H9 (cell line): Measurements from ENCODE around the gene EPS8L3. TPM values are rescaled to one million over a fixed set of nuclear protein-coding genes. Genes with fewer than 3 reads are reported as not detected.

Experiments used
- DNase-seq: peaks from one replicate; pipeline ENCODE4 v3.0.0-alpha.2; 2017
- H2AFZ ChIP-seq: one replicate; pipeline ENCODE4 v1.6.1; 2013; ENCODE audit warnings: mild to moderate bottlenecking, low read length, control low read depth, moderate library complexity
- H2AK5ac ChIP-seq: 2 replicates; pipeline ENCODE4 v1.6.1; 2013; ENCODE audit warnings: low read length, control low read depth, mixed read lengths; ENCODE audit not compliant: insufficient read length
- H2BK120ac ChIP-seq: one replicate; pipeline ENCODE4 v1.6.1; 2013; ENCODE audit warnings: low read depth, mild to moderate bottlenecking, low read length, control low read depth, inconsistent platforms; ENCODE audit not compliant: poor library complexity, severe bottlenecking
- H2BK12ac ChIP-seq: 2 replicates; pipeline ENCODE4 v1.6.1; 2013; ENCODE audit warnings: low read length, control low read depth, mixed read lengths, low read depth; ENCODE audit not compliant: insufficient read length
- H2BK15ac ChIP-seq: 2 replicates; pipeline ENCODE4 v1.6.1; 2013; ENCODE audit warnings: low read depth, low read length, control low read depth
- H2BK20ac ChIP-seq: one replicate; pipeline ENCODE4 v1.6.1; 2013; ENCODE audit warnings: low read depth, mild to moderate bottlenecking, low read length, control low read depth, inconsistent platforms; ENCODE audit not compliant: poor library complexity, severe bottlenecking
- H2BK5ac ChIP-seq: 2 replicates; pipeline ENCODE4 v1.6.1; 2013; ENCODE audit warnings: low read length, control low read depth, mixed read lengths; ENCODE audit not compliant: insufficient read length
- H3K14ac ChIP-seq: 2 replicates; pipeline ENCODE4 v1.6.1; 2013; ENCODE audit warnings: low read length, control low read depth; ENCODE audit not compliant: insufficient read depth
- H3K18ac ChIP-seq: 2 replicates; pipeline ENCODE4 v1.6.1; 2013; ENCODE audit warnings: low read depth, mild to moderate bottlenecking, mixed read lengths, low read length, control low read depth; ENCODE audit not compliant: insufficient read length
- H3K23ac ChIP-seq: 2 replicates; pipeline ENCODE4 v1.6.1; 2013; ENCODE audit warnings: low read length, control low read depth, mixed read lengths, low read depth; ENCODE audit not compliant: insufficient read length
- H3K23me2 ChIP-seq: 2 replicates; pipeline ENCODE4 v1.6.1; 2013; ENCODE audit warnings: low read depth, mild to moderate bottlenecking, mixed read lengths, low read length, control low read depth; ENCODE audit not compliant: insufficient read length, poor library complexity, severe bottlenecking
- H3K27ac ChIP-seq: 2 replicates; pipeline ENCODE4 v1.5.1; 2013; ENCODE audit warnings: low read length, control low read depth, mixed read lengths, low read depth; ENCODE audit not compliant: insufficient read length
- H3K27me3 ChIP-seq: 2 replicates; pipeline ENCODE4 v1.6.1; 2013; ENCODE audit warnings: low read length, control low read depth, inconsistent platforms; ENCODE audit not compliant: insufficient read depth
- H3K4ac ChIP-seq: 2 replicates; pipeline ENCODE4 v1.6.1; 2013; ENCODE audit warnings: low read depth, mild to moderate bottlenecking, control low read depth, inconsistent platforms, low read length, moderate library complexity
- H3K4me1 ChIP-seq: 2 replicates; pipeline ENCODE4 v1.6.1; 2013; ENCODE audit warnings: low read length, control low read depth, inconsistent platforms; ENCODE audit not compliant: insufficient read depth
- H3K4me2 ChIP-seq: 2 replicates; pipeline ENCODE4 v1.6.1; 2013; ENCODE audit warnings: low read length, control low read depth, mixed read lengths; ENCODE audit not compliant: insufficient read length, insufficient read depth
- H3K56ac ChIP-seq: 2 replicates; pipeline ENCODE4 v1.6.1; 2013; ENCODE audit warnings: low read depth, mild to moderate bottlenecking, mixed read lengths, low read length, control low read depth; ENCODE audit not compliant: insufficient read length
- H3K79me1 ChIP-seq: 2 replicates; pipeline ENCODE4 v1.6.1; 2013; ENCODE audit warnings: low read depth, mild to moderate bottlenecking, moderate library complexity, low read length, control low read depth, inconsistent platforms; ENCODE audit not compliant: insufficient read depth, poor library complexity, severe bottlenecking
- H3K79me2 ChIP-seq: 2 replicates; pipeline ENCODE4 v1.6.1; 2013; ENCODE audit warnings: low read length, control low read depth, inconsistent platforms; ENCODE audit not compliant: insufficient read depth
- H3K9ac ChIP-seq: 2 replicates; pipeline ENCODE4 v1.6.1; 2013; ENCODE audit warnings: low read length, control low read depth, mixed read lengths; ENCODE audit not compliant: insufficient read length; ENCODE audit errors: extremely low read depth
- H3K9me3 ChIP-seq: one replicate; pipeline ENCODE4 v1.6.1; 2013; ENCODE audit warnings: low read depth, low read length, inconsistent platforms; ENCODE audit not compliant: control insufficient read depth
- H3T11ph ChIP-seq: one replicate; pipeline ENCODE4 v1.6.1; 2013; ENCODE audit warnings: mild to moderate bottlenecking, low read length, control low read depth, inconsistent platforms
- H4K20me1 ChIP-seq: one replicate; pipeline ENCODE4 v1.6.1; 2013; ENCODE audit not compliant: control insufficient read depth, insufficient read length, insufficient read depth
- H4K5ac ChIP-seq: 2 replicates; pipeline ENCODE4 v1.6.1; 2013; ENCODE audit warnings: low read depth, mild to moderate bottlenecking, mixed read lengths, low read length, control low read depth; ENCODE audit not compliant: insufficient read length
- H4K8ac ChIP-seq: replicated peaks from 2 replicates; pipeline ENCODE4 v1.6.1; 2013; ENCODE audit warnings: low read length, control low read depth, mixed read lengths, low read depth; ENCODE audit not compliant: insufficient read length
- H4K91ac ChIP-seq: 2 replicates; pipeline ENCODE4 v1.6.1; 2013; ENCODE audit warnings: low read depth, mild to moderate bottlenecking, moderate library complexity, mixed read lengths, low read length, control low read depth; ENCODE audit not compliant: insufficient read length
- H3K27ac Mint-ChIP-seq, 3 experiments: 2 replicates in 2 of 3; 3 replicates in 1 of 3; pipeline ENCODE4 v1.8.0; 2020 to 2021; ENCODE audit warnings: mixed read lengths in 3 of 3, mild to moderate bottlenecking in 1 of 3, moderate library complexity in 1 of 3
- H3K27me3 Mint-ChIP-seq: 2 replicates; pipeline ENCODE4 v1.8.0; 2021; ENCODE audit warnings: low read depth, mild to moderate bottlenecking, moderate library complexity, mixed read lengths
- H3K36me3 Mint-ChIP-seq, 3 experiments: 2 replicates in 2 of 3; 3 replicates in 1 of 3; pipeline ENCODE4 v1.8.0; 2020 to 2021; ENCODE audit warnings: low read depth in 3 of 3, mixed read lengths in 3 of 3; ENCODE audit not compliant: insufficient read depth in 1 of 3
- H3K4me1 Mint-ChIP-seq, 2 experiments: 2 replicates each; pipeline ENCODE4 v1.8.0; 2020; ENCODE audit warnings: mixed read lengths in 2 of 2
- H3K4me3 Mint-ChIP-seq, 2 experiments: 2 replicates in 1 of 2; 3 replicates in 1 of 2; pipeline ENCODE4 v1.8.0; 2020 to 2021; ENCODE audit warnings: mild to moderate bottlenecking in 2 of 2, mixed read lengths in 2 of 2, moderate library complexity in 1 of 2
- H3K9me3 Mint-ChIP-seq, 2 experiments: 2 replicates in 1 of 2; 3 replicates in 1 of 2; pipeline ENCODE4 v1.8.0; 2020; ENCODE audit warnings: mild to moderate bottlenecking in 2 of 2, mixed read lengths in 2 of 2, moderate library complexity in 1 of 2
- CTCF ChIP-seq: fragments of 200-600 bp; sonication (generic); conservative IDR thresholded peaks from 3 replicates; pipeline ENCODE4 v1.8.0; 2021; ENCODE audit warnings: antibody characterized with exemption, mild to moderate bottlenecking
- WGBS: extraction: QIAGEN DNeasy Blood & Tissue Kit; methylation state at CpG from one replicate; pipeline ENCODE4 v1.1.7; 2013; ENCODE audit warnings: missing lambda C conversion rate, low lambda C conversion rate, mixed read lengths; ENCODE audit not compliant: insufficient read length; ENCODE audit errors: extremely low coverage; 5-methylcytosine and 5-hydroxymethylcytosine counted together
- total RNA-seq: library from RNA; stranded (reverse); gene quantifications from 2 replicates; pipeline ENCODE4 v1.2.1, GENCODE V29; 2021

EPS8L3 gene
- total RNA-seq, 1 experiment from 2014 or later, result not detected

GRCh38 chr1:109802136-109802900 lies 38.6 kb upstream of the EPS8L3 start:
- Histone ChIP-seq H3K9me3 (no peaks in the 10 kb centered on the region), H3K14ac (no peak overlapping the region), H3K23me2 (no peaks in the 10 kb centered on the region), H3K79me1 (no peaks in the 10 kb centered on the region), H4K20me1 (no peaks in the 10 kb centered on the region), H3T11ph (no peak overlapping the region), H2BK5ac (no peak overlapping the region), H2BK120ac (no peak overlapping the region), H2BK12ac (no peak overlapping the region), H2AFZ (no peak overlapping the region), H3K18ac (no peak overlapping the region), H3K27me3 (no peaks in the 10 kb centered on the region), H2AK5ac (no peak overlapping the region), H3K56ac (no peak overlapping the region), H4K91ac (no peak overlapping the region), H3K23ac (no peak overlapping the region), H3K4ac (no peak overlapping the region), H3K27ac (no peak overlapping the region), H4K5ac (no peak overlapping the region), H3K4me2 (no peak overlapping the region), H2BK15ac (no peak overlapping the region), H2BK20ac (no peak overlapping the region), H3K9ac (no peak overlapping the region), H3K79me2 (no peaks in the 10 kb centered on the region), H4K8ac (no peak overlapping the region), H3K4me1 (no peaks in the 10 kb centered on the region)
- Mint-ChIP-seq H3K9me3 (no peaks in the 10 kb centered on the region), H3K4me1 (peaks cover 16 to 23% of the 10 kb centered on the region in 2 experiments), H3K27ac (peak overlapping the region in 1 of 3 experiments; percentile 73; a peak in 1 of 7 replicates), H3K36me3 (no peaks in the 10 kb centered on the region), H3K27me3 (no peaks in the 10 kb centered on the region), H3K4me3 (no peak overlapping the region)
- WGBS, result no CpG with 5 or more reads among the region's 17 CpGs
- no peak for TF ChIP-seq CTCF
- DNase-seq, result peak; percentile 22
